IMR-90 (cell line): ENCODE measurements around the gene BSPRY. TPM values are rescaled to one million over a fixed set of nuclear protein-coding genes. Genes with fewer than 3 reads are reported as not detected.
A peak's percentile ranks its signal among the peaks of the same experiment; 100 is the strongest.

ENCODE experiments used
- ATAC-seq: fragments of 200-7000 bp; cut with Tn5 transposase; 2 replicates; pipeline ENCODE4 v1.9.1; 2020; ENCODE audit warnings: low read depth, mild to moderate bottlenecking, moderate library complexity
- BruUV-seq: library from RNA; stranded (reverse); fragments of 400-500 nt; replicated peaks from 2 replicates; lab custom pipeline; 2021; lab: Mats Ljungman, UMichigan
- CTCF ChIA-PET: fragments of 300-600 bp; formaldehyde crosslinking; extraction: SDS; loops from one replicate; lab custom pipeline; 2021; ENCODE audit warnings: antibody characterized with exemption; lab: Yijun Ruan, JAX
- POLR2A ChIA-PET: fragments of 300-600 bp; sonication (Branson Sonifier 250); formaldehyde crosslinking; loops from one replicate; lab custom pipeline; 2022; ENCODE audit warnings: antibody characterized with exemption; ENCODE audit not compliant: unreplicated experiment; lab: Charles Lee
- DNase-seq: peaks from one replicate; pipeline ENCODE4 v3.0.0; 2013
- H2AFZ ChIP-seq: replicated peaks from 2 replicates; pipeline ENCODE3; 2013; ENCODE audit warnings: low read length, mild to moderate bottlenecking; ENCODE audit not compliant: poor library complexity
- H2AK5ac ChIP-seq: 2 replicates; pipeline ENCODE4 v1.6.1; 2013; ENCODE audit warnings: low read depth, low read length, inconsistent platforms
- H2AK9ac ChIP-seq: replicated peaks from 2 replicates; pipeline ENCODE3; 2013; ENCODE audit warnings: mild to moderate bottlenecking, low read depth, low read length, moderate library complexity; ENCODE audit not compliant: poor library complexity
- H2BK120ac ChIP-seq: 2 replicates; pipeline ENCODE4 v1.6.1; 2013; ENCODE audit warnings: low read depth, low read length, inconsistent platforms
- H2BK15ac ChIP-seq: 3 replicates; pipeline ENCODE4 v1.6.1; 2013; ENCODE audit warnings: low read depth, low read length, inconsistent platforms
- H2BK20ac ChIP-seq: 2 replicates; pipeline ENCODE4 v1.6.1; 2013; ENCODE audit warnings: low read depth, mild to moderate bottlenecking, inconsistent platforms, low read length, moderate library complexity
- H2BK5ac ChIP-seq: 2 replicates; pipeline ENCODE4 v1.6.1; 2013; ENCODE audit warnings: mild to moderate bottlenecking, low read depth, low read length, inconsistent platforms; ENCODE audit not compliant: poor library complexity, severe bottlenecking
- H3K14ac ChIP-seq: replicated peaks from 2 replicates; pipeline ENCODE4 v1.6.1; 2013; ENCODE audit warnings: low read depth, low read length, inconsistent platforms
- H3K18ac ChIP-seq: 2 replicates; pipeline ENCODE4 v1.6.1; 2013; ENCODE audit warnings: low read depth, low read length, control low read depth
- H3K23ac ChIP-seq: 2 replicates; pipeline ENCODE4 v1.6.1; 2013; ENCODE audit warnings: low read depth, low read length, inconsistent platforms
- H3K27ac ChIP-seq: 2 replicates; pipeline ENCODE4 v1.5.1; 2013; ENCODE audit warnings: mild to moderate bottlenecking, control low read depth, low read length; ENCODE audit not compliant: insufficient read depth
- H3K27me3 ChIP-seq: 2 replicates; pipeline ENCODE4 v1.6.1; 2013; ENCODE audit warnings: low read length; ENCODE audit not compliant: control insufficient read depth, insufficient read depth
- H3K36me3 ChIP-seq: 2 replicates; pipeline ENCODE4 v1.6.1; 2013; ENCODE audit warnings: low read length, mixed read lengths; ENCODE audit not compliant: control insufficient read depth, insufficient read depth
- H3K4ac ChIP-seq: 2 replicates; pipeline ENCODE4 v1.6.1; 2013; ENCODE audit warnings: low read depth, low read length, inconsistent platforms
- H3K4me1 ChIP-seq: 2 replicates; pipeline ENCODE4 v1.6.1; 2013; ENCODE audit warnings: low read length, mixed read lengths; ENCODE audit not compliant: control insufficient read depth, insufficient read depth
- H3K4me2 ChIP-seq: 2 replicates; pipeline ENCODE4 v1.6.1; 2013; ENCODE audit warnings: low read depth, mild to moderate bottlenecking, control low read depth, low read length, moderate library complexity
- H3K4me3 ChIP-seq: 2 replicates; pipeline ENCODE4 v1.5.1; 2013; ENCODE audit warnings: low read depth, mild to moderate bottlenecking, control low read depth, low read length, moderate library complexity; ENCODE audit not compliant: insufficient read depth
- H3K56ac ChIP-seq: 2 replicates; pipeline ENCODE4 v1.6.1; 2013; ENCODE audit warnings: low read length, inconsistent platforms; ENCODE audit not compliant: insufficient read depth; ENCODE audit errors: extremely low read depth
- H3K79me1 ChIP-seq, 2 experiments: 2 replicates each; pipeline ENCODE4 v1.6.1; 2013; ENCODE audit warnings: low read length in 2 of 2, inconsistent platforms in 1 of 2, low read depth in 1 of 2
- H3K9ac ChIP-seq: 2 replicates; pipeline ENCODE4 v1.6.1; 2013; ENCODE audit warnings: low read depth, low read length, control low read depth
- H3K9me1 ChIP-seq: 2 replicates; pipeline ENCODE4 v1.6.1; 2013; ENCODE audit warnings: low read length, inconsistent platforms; ENCODE audit not compliant: insufficient read depth
- H3K9me3 ChIP-seq: 2 replicates; pipeline ENCODE4 v1.6.1; 2013; ENCODE audit warnings: low read length; ENCODE audit not compliant: control insufficient read depth, insufficient read depth
- H4K20me1 ChIP-seq: 2 replicates; pipeline ENCODE4 v1.6.1; 2013; ENCODE audit warnings: low read length, inconsistent platforms; ENCODE audit not compliant: insufficient read depth
- H4K5ac ChIP-seq: 2 replicates; pipeline ENCODE4 v1.6.1; 2013; ENCODE audit warnings: mild to moderate bottlenecking, low read depth, low read length, control low read depth
- H4K8ac ChIP-seq, 2 experiments: 2 replicates each; pipeline ENCODE4 v1.6.1; 2013; ENCODE audit warnings: low read depth in 2 of 2, low read length in 2 of 2, control low read depth in 1 of 2, inconsistent platforms in 1 of 2
- H4K91ac ChIP-seq: 2 replicates; pipeline ENCODE4 v1.6.1; 2013; ENCODE audit warnings: low read depth, low read length, inconsistent platforms; ENCODE audit not compliant: insufficient read depth
- MXI1 ChIP-seq: IDR thresholded peaks from 2 replicates; pipeline ENCODE4 v1.6.1; 2012; ENCODE audit warnings: low read depth, mild to moderate bottlenecking, low read length, moderate library complexity, borderline replicate concordance
- POLR2A ChIP-seq: IDR thresholded peaks from 2 replicates; pipeline ENCODE4 v1.6.1; 2012; ENCODE audit warnings: mild to moderate bottlenecking, low read depth, low read length
- WGBS, 2 experiments: methylation state at CpG; one replicate each; pipeline versions ENCODE4 v1.1.5 to v1.1.7; 2013; ENCODE audit warnings: missing lambda C conversion rate in 2 of 2; ENCODE audit not compliant: insufficient read length in 1 of 2; ENCODE audit errors: extremely low coverage in 2 of 2; 5-methylcytosine and 5-hydroxymethylcytosine counted together
- dilution Hi-C: fragments of 300-500 bp; cut with HindIII; formaldehyde crosslinking; loops from one replicate; pipeline ENCODE4 v1.14.3; 2018; ENCODE audit warnings: low sequenced_read_pairs; ENCODE audit not compliant: unreplicated experiment
- in situ Hi-C: fragments of 300-500 bp; cut with MboI; formaldehyde crosslinking; loops from 3 replicates; pipeline ENCODE4 v1.14.3; 2019; ENCODE audit warnings: low sequenced_read_pairs, inconsistent platforms, mixed read lengths
- intact Hi-C: fragments of 100-400 bp; cut with micrococcal nuclease; formaldehyde crosslinking; loops from 2 replicates; pipeline ENCODE4 v1.10.0; 2022
- polyA plus RNA-seq, 3 experiments: library from polyadenylated mRNA; depleted of rRNA; stranded (reverse); fragments of >200 nt; gene quantifications; 2 replicates each; pipeline ENCODE4 v1.2.3, GENCODE V29; 2012; ENCODE audit warnings: low replicate concordance in 1 of 3
- total RNA-seq: library from RNA; depleted of rRNA; stranded (reverse); fragments of >200 nt; gene quantifications from 2 replicates; pipeline ENCODE4 v1.2.3, GENCODE V29; 2012

The BSPRY gene
- total and polyA plus RNA-seq, 2 of the 4 experiments (the other 2 are of a cell fraction), result not detected

DNA sequence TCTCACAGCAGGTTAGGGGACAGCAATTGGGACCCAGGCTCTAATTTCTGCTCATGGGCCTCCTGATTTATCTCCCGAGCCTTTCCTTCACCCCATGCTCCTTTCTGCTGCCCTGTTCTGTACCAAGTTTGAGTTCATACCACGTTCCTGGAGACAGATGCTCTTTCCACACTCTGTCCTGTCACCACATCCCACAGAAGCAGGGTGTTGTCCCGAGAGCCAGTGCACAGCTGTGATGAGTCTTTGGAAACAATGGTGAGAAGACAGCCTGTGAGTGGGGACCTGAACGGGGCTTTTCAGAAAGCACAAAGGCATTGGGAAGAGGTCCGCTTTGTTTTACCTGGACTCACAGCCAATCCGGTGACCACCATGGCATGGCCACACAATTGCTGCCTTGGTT, 26.7 kb upstream of the BSPRY start:
- in situ Hi-C loops, result no loop called here
- POLR2A ChIA-PET, result no interaction called here

More for the DNA sequence above, 26.7 kb upstream of the BSPRY start:
- Histone ChIP-seq H3K4me3 (no peak overlapping the region), H2AK9ac (no peak overlapping the region), H3K9ac (no peak overlapping the region), H2AK5ac (no peak overlapping the region), H3K14ac (no peak overlapping the region), H3K36me3 (no peaks in the 10 kb centered on the region), H3K79me1 (no peaks in the 10 kb centered on the region), H4K5ac (no peak overlapping the region), H2BK15ac (no peak overlapping the region), H4K20me1 (no peaks in the 10 kb centered on the region), H3K4ac (no peak overlapping the region), H3K56ac (no peak overlapping the region), H3K27me3 (peaks cover 8% of the 10 kb centered on the region), H4K8ac (no peak overlapping the region), H2BK120ac (no peak overlapping the region), H3K9me1 (0 out of 2 replicates have a peak, but pooled peaks cover 2% of the 10 kb centered on the region), H3K4me2 (no peak overlapping the region), H3K23ac (no peak overlapping the region), H2BK20ac (no peak overlapping the region), H3K27ac (no peak overlapping the region), H3K4me1 (no peaks in the 10 kb centered on the region), H2AFZ (peak overlapping the region; percentile 43), H3K18ac (no peak overlapping the region), H4K91ac (no peak overlapping the region), H3K9me3 (no peaks in the 10 kb centered on the region), H2BK5ac (no peak overlapping the region)
- no peak for ATAC-seq
- BruUV-seq, result no TSS peak
- dilution Hi-C loops (no loop called here), intact Hi-C loops (no loop called here)
- WGBS, 2 experiments, result 94% methylated on average over 3 of the region's 6 CpGs; no CpG with 5 or more reads in 1 of the 2 experiments
- TF ChIP-seq POLR2A (no peak), MXI1 (no peak)
- DNase-seq, result no peak
- CTCF ChIA-PET, result no interaction called here
